ENCODE results near the gene ZC3H10. TPM values are rescaled to one million over a fixed set of nuclear protein-coding genes. Genes with fewer than 3 reads are reported as not detected.

ZC3H10 gene
- total RNA-seq, 1 experiment from 2014 or later, result 11.3 TPM

GRCh38 chr12:56158926-56159461, 40.9 kb downstream of the ZC3H10 start:
- H3K27me3 Mint-ChIP-seq (ENCODE audit: low read depth), result no peaks in the 10 kb centered on the region
- ATAC-seq (peak; percentile 34), DNase-seq (ENCODE audit: low spot score) (peak; percentile 72)
- ChIA-PET CTCF (interaction anchor here (0.8 to 2.2 kb wide), 9 partner anchors 29 to 107 kb away, joined by 3 to 11 read pairs (median 5); partner anchors contain the start of genes ESYT1, RNF41, SMARCC2 and ZC3H10), POLR2A (interaction anchor here (1.0 to 7.2 kb wide), 9 partner anchors 16 to 201 kb away, joined by 3 to 104 read pairs (median 8); partner anchors contain the start of genes ERBB3, ESYT1, PA2G4 and RNF41)
- no peaks in the 10 kb centered on the region for H3K9me3 Mint-ChIP-seq
- H3K4me1 Mint-ChIP-seq, result peaks cover 49% of the 10 kb centered on the region
- peak overlapping the region; percentile 96 for H3K4me3 Mint-ChIP-seq
- peak overlapping the region; percentile 93 for H3K27ac Mint-ChIP-seq
- peaks cover 56% of the 10 kb centered on the region for H3K36me3 Mint-ChIP-seq
- TF ChIP-seq USF1 (CRISPR knock-in tag; IDR thresholded peaks at IDR 0.05) (no peak), ZNF671 (CRISPR knock-in tag; IDR thresholded peaks at IDR 0.05) (0 out of 2 replicates have a peak, but pooled peaks have one; percentile 55), TP53 (CRISPR knock-in tag; IDR thresholded peaks at IDR 0.05) (no peak), STAT6 (CRISPR knock-in tag; conservative IDR thresholded peaks at IDR 0.05; ENCODE audit: low read depth) (no peak), ZNF416 (CRISPR knock-in tag; IDR thresholded peaks at IDR 0.05) (0 out of 2 replicates have a peak, but pooled peaks have one; percentile 19), ARID4B (CRISPR knock-in tag; IDR thresholded peaks at IDR 0.05; ENCODE audit: borderline replicate concordance) (no peak; the same call in 1 of the 2 replicates), FOXP4 (CRISPR knock-in tag; IDR thresholded peaks at IDR 0.05) (no peak), ZMAT4 (CRISPR knock-in tag; IDR thresholded peaks at IDR 0.05) (no peak), FOXJ3 (CRISPR knock-in tag; IDR thresholded peaks at IDR 0.05; ENCODE audit: borderline replicate concordance) (no peak), ATF6 (CRISPR knock-in tag; IDR thresholded peaks at IDR 0.05) (no peak), SOX15 (CRISPR knock-in tag; IDR thresholded peaks at IDR 0.05) (no peak), IRF1 (CRISPR knock-in tag; IDR thresholded peaks at IDR 0.05) (no peak), KAT7 (CRISPR knock-in tag; IDR thresholded peaks at IDR 0.05; ENCODE audit: borderline replicate concordance) (no peak), NR2C2 (CRISPR knock-in tag; IDR thresholded peaks at IDR 0.05) (no peak), RELA (CRISPR knock-in tag; IDR thresholded peaks at IDR 0.05; ENCODE audit: borderline replicate concordance) (no peak), PRRX2 (CRISPR knock-in tag; IDR thresholded peaks at IDR 0.05) (no peak; the same call in 1 of the 2 replicates), ZNF317 (CRISPR knock-in tag; IDR thresholded peaks at IDR 0.05; ENCODE audit: borderline replicate concordance, low read depth) (no peak), ATF3 (CRISPR knock-in tag; conservative IDR thresholded peaks at IDR 0.05) (no peak), NFE2L1 (CRISPR knock-in tag; IDR thresholded peaks at IDR 0.05) (no peak), ATF2 (CRISPR knock-in tag; IDR thresholded peaks at IDR 0.05; ENCODE audit: borderline replicate concordance, low read depth) (no peak)

All from WTC11 (cell line).